ENCODE measurements around the gene C6orf89. TPM values are rescaled to one million over a fixed set of nuclear protein-coding genes. Genes with fewer than 3 reads are reported as not detected.

C6orf89 gene
- total and polyA plus RNA-seq, 10 donors = 5.7 to 49.8 (median 34.7) TPM

DNA sequence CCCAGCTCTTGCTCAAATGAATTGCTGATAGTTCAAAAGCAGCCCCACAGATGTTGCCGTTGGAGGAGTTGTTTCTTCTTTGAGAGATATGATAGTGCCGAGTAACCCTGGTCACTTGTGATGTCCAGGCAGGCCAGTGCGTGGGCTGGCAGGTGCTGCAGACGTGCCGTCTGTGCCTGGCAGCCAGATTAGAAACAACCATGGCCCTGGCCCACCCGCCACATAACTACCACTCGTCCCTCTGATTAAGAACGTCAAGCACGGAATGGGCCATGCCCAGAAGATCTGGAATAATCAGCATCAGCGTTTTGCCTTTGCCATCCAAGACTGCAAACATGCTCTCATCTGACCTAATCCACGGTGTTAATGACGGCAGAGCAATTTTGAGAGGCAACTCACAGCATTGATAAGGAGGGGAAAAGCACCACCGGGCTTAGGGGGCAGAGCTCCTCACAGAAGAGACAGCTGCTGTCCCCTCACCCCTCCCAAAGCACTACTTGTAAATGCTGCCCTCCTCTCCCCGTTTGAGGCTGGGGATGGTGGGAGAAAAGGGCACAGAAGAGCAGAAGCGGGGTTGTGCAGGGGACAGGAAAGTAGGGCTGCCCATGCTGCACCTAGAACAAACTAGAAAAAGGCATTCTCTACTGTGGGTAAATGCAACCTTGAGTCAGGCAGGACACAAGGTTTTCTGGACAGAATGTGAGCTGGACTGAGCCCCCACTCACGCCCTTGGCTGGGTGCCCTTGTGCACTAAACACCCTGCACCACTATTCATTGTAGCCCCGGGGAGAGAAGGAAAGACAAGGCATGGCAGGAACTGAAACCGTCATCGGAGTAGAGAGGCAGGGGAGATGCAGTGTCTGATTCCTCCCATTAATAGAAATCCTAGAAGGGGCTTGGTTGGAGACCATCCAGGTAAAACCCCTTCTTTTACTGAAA, 41.3 kb upstream of the C6orf89 start:
- no peak overlapping the region for H3K4me3 ChIP-seq
- TF ChIP-seq POLR2AphosphoS5 (IDR thresholded peaks at IDR 0.05) = no peak
- TF ChIP-seq POLR2A (IDR thresholded peaks at IDR 0.05) = no peak
- TF ChIP-seq, protein P1, sequence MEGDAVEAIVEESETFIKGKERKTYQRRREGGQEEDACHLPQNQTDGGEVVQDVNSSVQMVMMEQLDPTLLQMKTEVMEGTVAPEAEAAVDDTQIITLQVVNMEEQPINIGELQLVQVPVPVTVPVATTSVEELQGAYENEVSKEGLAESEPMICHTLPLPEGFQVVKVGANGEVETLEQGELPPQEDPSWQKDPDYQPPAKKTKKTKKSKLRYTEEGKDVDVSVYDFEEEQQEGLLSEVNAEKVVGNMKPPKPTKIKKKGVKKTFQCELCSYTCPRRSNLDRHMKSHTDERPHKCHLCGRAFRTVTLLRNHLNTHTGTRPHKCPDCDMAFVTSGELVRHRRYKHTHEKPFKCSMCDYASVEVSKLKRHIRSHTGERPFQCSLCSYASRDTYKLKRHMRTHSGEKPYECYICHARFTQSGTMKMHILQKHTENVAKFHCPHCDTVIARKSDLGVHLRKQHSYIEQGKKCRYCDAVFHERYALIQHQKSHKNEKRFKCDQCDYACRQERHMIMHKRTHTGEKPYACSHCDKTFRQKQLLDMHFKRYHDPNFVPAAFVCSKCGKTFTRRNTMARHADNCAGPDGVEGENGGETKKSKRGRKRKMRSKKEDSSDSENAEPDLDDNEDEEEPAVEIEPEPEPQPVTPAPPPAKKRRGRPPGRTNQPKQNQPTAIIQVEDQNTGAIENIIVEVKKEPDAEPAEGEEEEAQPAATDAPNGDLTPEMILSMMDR (IDR thresholded peaks at IDR 0.05 in 8 of 11, conservative IDR thresholded peaks at IDR 0.05 in 3 of 11) = no peak
- 72 to 84% (median 80%) methylated on average over 18 to 19 of the region's 19 CpGs for WGBS, 5 donors
- H3K36me3 ChIP-seq = no peaks in the 10 kb centered on the region
- peaks cover 7 to 47% (median 24%) of the 10 kb centered on the region in 6 donors for H3K4me1 ChIP-seq
- intact Hi-C loops (cut with DNase I; ENCODE audit: low total_unique reads) = no loop called here
- no peaks in the 10 kb centered on the region for H3K9me3 ChIP-seq
- peaks cover 0 to 23% (median 14%) of the 10 kb centered on the region in 7 donors for H3K27me3 ChIP-seq (replicated peaks in 1 of 7)
- peak; percentile 39 for DNase-seq
- H3K27ac ChIP-seq = no peak overlapping the region

DNA sequence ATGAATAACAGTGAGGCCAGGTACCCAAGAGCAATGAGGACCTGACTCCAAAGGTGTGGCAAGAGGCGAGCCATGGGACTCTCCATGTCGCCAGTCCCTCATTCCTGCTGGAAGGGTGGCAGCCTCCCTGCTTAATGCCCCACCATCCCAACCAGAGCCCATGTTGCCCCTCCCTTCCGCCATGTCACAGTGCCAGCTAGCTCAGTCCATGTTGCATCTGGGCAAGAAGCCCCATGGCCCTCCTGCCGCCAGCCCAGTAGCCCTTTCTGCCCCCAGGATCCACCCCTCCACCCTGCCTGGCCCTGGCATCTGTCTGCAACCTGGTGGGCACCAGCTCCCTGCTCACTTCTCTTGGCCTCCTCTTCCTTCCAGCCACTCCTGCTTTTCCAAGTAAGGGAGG, 40.5 kb upstream of the C6orf89 start:
- Histone ChIP-seq H3K4me3 (no peak overlapping the region), H3K36me3 (no peaks in the 10 kb centered on the region), H3K27ac (no peak overlapping the region), H3K9me3 (peaks cover 0 to 7% (median 1%) of the 10 kb centered on the region in 8 donors), H3K27me3 (replicated peaks in 1 of 7) (peaks cover 0 to 15% (median 7%) of the 10 kb centered on the region in 7 donors), H3K4me1 (peaks cover 6 to 48% (median 21%) of the 10 kb centered on the region in 6 donors)
- 55 to 99% (median 95%) methylated on average over 4 of the region's 4 CpGs for WGBS, 5 donors
- TF ChIP-seq POLR2A (IDR thresholded peaks at IDR 0.05) = no peak
- no peak for TF ChIP-seq POLR2AphosphoS5 (IDR thresholded peaks at IDR 0.05)
- intact Hi-C loops (cut with DNase I; ENCODE audit: low total_unique reads) = no loop called here
- DNase-seq = peak; percentile 65

DNA sequence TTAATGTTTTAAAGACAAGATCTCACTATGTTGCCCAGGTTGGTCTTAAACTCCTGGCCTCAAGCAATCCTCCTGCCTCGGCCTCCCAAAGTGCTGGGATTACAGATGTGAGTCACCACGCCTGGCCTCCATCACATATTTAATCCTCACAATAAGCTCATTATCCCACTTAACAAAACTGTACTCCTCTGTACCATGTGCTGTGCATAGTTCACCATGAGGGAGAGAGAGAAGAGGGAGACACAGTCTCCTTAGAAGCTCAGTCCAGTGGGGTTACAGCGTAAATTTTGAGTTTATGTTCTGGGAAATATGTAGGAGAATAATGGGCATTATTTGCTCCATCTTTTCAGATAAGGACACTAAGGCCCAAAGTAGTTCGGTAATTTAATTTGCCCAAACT, 38.6 kb upstream of the C6orf89 start:
- 94 to 99% (median 97%) methylated on average over 4 of the region's 4 CpGs for WGBS, 5 donors
- Histone ChIP-seq H3K4me3 (no peak overlapping the region), H3K27me3 (replicated peaks in 1 of 7) (no peaks in the 10 kb centered on the region), H3K27ac (no peak overlapping the region), H3K36me3 (peaks cover 0 to 5% (median 0%) of the 10 kb centered on the region in 6 donors), H3K4me1 (peaks cover 0 to 48% (median 22%) of the 10 kb centered on the region in 6 donors), H3K9me3 (peaks cover 0 to 18% (median 11%) of the 10 kb centered on the region in 8 donors)
- intact Hi-C loops (cut with DNase I; ENCODE audit: low total_unique reads) = no loop called here
- TF ChIP-seq, protein P1 (IDR thresholded peaks at IDR 0.05 in 8 of 11, conservative IDR thresholded peaks at IDR 0.05 in 3 of 11) = no peak
- no peak for DNase-seq

DNA sequence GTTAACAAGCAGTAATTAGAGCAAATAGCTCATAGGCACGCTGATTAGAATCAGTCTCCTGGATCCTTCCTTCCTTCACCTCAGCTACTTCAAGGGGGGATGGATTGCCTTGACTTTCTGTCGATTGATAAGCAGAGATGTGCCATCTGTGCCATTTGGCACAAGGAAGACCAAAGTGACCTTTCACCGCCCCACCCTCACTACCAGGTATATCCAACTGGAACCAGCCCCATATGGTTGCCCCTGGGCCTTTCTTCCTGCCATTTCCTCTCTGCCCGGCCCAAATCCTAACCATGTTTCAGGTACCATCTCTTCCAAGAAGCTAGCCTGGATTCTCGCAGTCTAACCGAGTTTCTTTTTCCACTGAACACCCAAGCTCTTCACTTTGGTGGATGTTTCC, 37.8 kb upstream of the C6orf89 start:
- peaks cover 0 to 50% (median 25%) of the 10 kb centered on the region in 6 donors for H3K4me1 ChIP-seq
- WGBS, 5 donors = 94 to 97% (median 97%) methylated on average over 6 of the region's 6 CpGs
- no peak for DNase-seq
- H3K4me3 ChIP-seq = no peak overlapping the region
- intact Hi-C loops (cut with DNase I; ENCODE audit: low total_unique reads) = no loop called here
- peaks cover 0 to 18% (median 11%) of the 10 kb centered on the region in 8 donors for H3K9me3 ChIP-seq
- H3K36me3 ChIP-seq = peaks cover 0 to 11% (median 0%) of the 10 kb centered on the region in 6 donors
- TF ChIP-seq POLR2A (IDR thresholded peaks at IDR 0.05) (no peak), POLR2AphosphoS5 (IDR thresholded peaks at IDR 0.05) (no peak)
- TF ChIP-seq, protein P1 (IDR thresholded peaks at IDR 0.05 in 8 of 11, conservative IDR thresholded peaks at IDR 0.05 in 3 of 11) = no peak
- no peak overlapping the region for H3K27ac ChIP-seq
- H3K27me3 ChIP-seq (replicated peaks in 1 of 7) = no peaks in the 10 kb centered on the region
